NCI-H1092 (cell line): ENCODE data around the gene SLC4A5.

Source experiments
- DNase-seq: peaks from one replicate; lab custom pipeline; 2025; lab: John Stamatoyannopoulos, UW

The SLC4A5 gene

GRCh38 chr2:74343316-74343715 is at the start of gene SLC4A5:
Gene SLC4A5 (minus strand): TSS chr2:74343416. CDS start chr2:74315023, 28,393 bp downstream.
- no peak for DNase-seq

- no peak for DNase-seq
Measured at GRCh38 chr2:74392449-74392743, 49.2 kb upstream of the SLC4A5 start.

- DNase-seq, result peak; percentile 76
Measured at GRCh38 chr2:74391580-74392448, 48.6 kb upstream of the SLC4A5 start.

GRCh38 chr2:74391209-74391579 is 48.0 kb upstream of the SLC4A5 start:
- no peak for DNase-seq

GRCh38 chr2:74390606-74391005 is 47.4 kb upstream of the SLC4A5 start:
- DNase-seq, result no peak

GRCh38 chr2:74387346-74387745 is 44.1 kb upstream of the SLC4A5 start:
- DNase-seq, result no peak

GRCh38 chr2:74385396-74385795 is 42.2 kb upstream of the SLC4A5 start:
- DNase-seq, result no peak

GRCh38 chr2:74384051-74384450 is 40.8 kb upstream of the SLC4A5 start:
- no peak for DNase-seq

- no peak for DNase-seq
Measured at GRCh38 chr2:74383254-74383653, 40.0 kb upstream of the SLC4A5 start.

- no peak for DNase-seq
Measured at GRCh38 chr2:74381751-74382150, 38.5 kb upstream of the SLC4A5 start.

GRCh38 chr2:74379851-74380789 is 36.9 kb upstream of the SLC4A5 start, which contains the start of gene DCTN1:
Gene DCTN1 (minus strand): TSS chr2:74380311. CDS start chr2:74380037, 274 bp downstream.
- no peak for DNase-seq

- DNase-seq, result no peak
Measured at GRCh38 chr2:74378007-74378406, 34.8 kb upstream of the SLC4A5 start.

- no peak for DNase-seq
Measured at GRCh38 chr2:74375838-74376237, 32.6 kb upstream of the SLC4A5 start.

GRCh38 chr2:74374509-74375205 is 31.4 kb upstream of the SLC4A5 start:
- DNase-seq, result peak; percentile 83

GRCh38 chr2:74373985-74374384 is 30.8 kb upstream of the SLC4A5 start:
- no peak for DNase-seq

GRCh38 chr2:74373221-74373676 is 30.0 kb upstream of the SLC4A5 start:
- no peak for DNase-seq

- DNase-seq, result no peak
Measured at GRCh38 chr2:74372674-74373073, 29.5 kb upstream of the SLC4A5 start.

GRCh38 chr2:74371421-74371820 is 28.2 kb upstream of the SLC4A5 start:
- no peak for DNase-seq

GRCh38 chr2:74369976-74370375 is 26.8 kb upstream of the SLC4A5 start:
- DNase-seq, result no peak

- DNase-seq, result no peak
Measured at GRCh38 chr2:74368499-74368898, 25.3 kb upstream of the SLC4A5 start.

- no peak for DNase-seq
Measured at GRCh38 chr2:74367789-74368188, 24.6 kb upstream of the SLC4A5 start.

GRCh38 chr2:74366036-74366435 is 22.8 kb upstream of the SLC4A5 start:
- no peak for DNase-seq
